Measurements from ENCODE around the gene MRPS7.

DNA sequence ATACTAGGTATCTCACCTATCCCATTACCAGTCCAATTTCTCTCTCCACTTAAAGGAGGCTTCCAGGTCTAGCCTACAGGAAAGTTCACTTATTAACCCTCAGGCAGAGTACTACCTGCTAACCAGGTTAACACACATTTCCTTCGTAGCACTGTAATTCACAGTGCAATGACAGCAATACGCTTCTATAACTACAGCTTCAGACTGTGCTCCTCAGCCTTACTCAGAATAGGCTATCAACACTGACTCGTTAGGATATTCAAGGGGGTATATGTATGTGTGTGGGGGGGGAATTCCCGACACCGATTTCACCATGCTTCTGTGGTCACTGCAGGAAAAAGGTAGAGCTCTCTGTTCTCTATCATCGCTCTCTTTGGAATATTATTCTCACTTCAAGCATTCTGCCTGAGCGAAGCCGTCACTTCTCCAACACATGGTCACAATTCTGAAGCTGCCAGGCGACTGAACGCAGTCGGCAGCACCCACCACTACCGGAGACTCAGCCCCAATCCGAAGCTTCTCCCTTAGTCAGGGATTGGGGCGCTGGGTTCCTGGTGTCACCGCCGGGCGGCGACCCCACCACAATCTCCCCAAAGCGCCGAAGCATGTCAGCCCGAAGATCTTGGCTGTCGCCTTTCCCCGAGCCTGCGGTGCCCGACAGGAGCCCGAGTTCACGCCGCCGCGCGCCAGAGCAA is 891 bp upstream of the MRPS7 start:
- TF ChIP-seq OSR2 (tag by site-specific recombination; IDR thresholded peaks at IDR 0.05) (no peak), ZNF138 (tag by site-specific recombination; IDR thresholded peaks at IDR 0.05; ENCODE audit: borderline replicate concordance) (no peak), ZNF239 (tag by site-specific recombination; IDR thresholded peaks at IDR 0.05) (no peak), ZNF274 (IDR thresholded peaks at IDR 0.05; ENCODE audit: low read length) (no peak), ZNF274 (tag by site-specific recombination; IDR thresholded peaks at IDR 0.05; ENCODE audit: borderline replicate concordance) (no peak), ZBTB21 (tag by site-specific recombination; IDR thresholded peaks at IDR 0.05) (no peak), ZSCAN30 (tag by site-specific recombination; IDR thresholded peaks at IDR 0.05) (no peak), SALL2 (tag by site-specific recombination; IDR thresholded peaks at IDR 0.05; ENCODE audit: borderline replicate concordance) (no peak), GLI4 (tag by site-specific recombination; IDR thresholded peaks at IDR 0.05) (no peak), YY1 (tag by site-specific recombination; IDR thresholded peaks at IDR 0.05) (no peak)
- TF ChIP-seq, protein P1, sequence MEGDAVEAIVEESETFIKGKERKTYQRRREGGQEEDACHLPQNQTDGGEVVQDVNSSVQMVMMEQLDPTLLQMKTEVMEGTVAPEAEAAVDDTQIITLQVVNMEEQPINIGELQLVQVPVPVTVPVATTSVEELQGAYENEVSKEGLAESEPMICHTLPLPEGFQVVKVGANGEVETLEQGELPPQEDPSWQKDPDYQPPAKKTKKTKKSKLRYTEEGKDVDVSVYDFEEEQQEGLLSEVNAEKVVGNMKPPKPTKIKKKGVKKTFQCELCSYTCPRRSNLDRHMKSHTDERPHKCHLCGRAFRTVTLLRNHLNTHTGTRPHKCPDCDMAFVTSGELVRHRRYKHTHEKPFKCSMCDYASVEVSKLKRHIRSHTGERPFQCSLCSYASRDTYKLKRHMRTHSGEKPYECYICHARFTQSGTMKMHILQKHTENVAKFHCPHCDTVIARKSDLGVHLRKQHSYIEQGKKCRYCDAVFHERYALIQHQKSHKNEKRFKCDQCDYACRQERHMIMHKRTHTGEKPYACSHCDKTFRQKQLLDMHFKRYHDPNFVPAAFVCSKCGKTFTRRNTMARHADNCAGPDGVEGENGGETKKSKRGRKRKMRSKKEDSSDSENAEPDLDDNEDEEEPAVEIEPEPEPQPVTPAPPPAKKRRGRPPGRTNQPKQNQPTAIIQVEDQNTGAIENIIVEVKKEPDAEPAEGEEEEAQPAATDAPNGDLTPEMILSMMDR (tag by site-specific recombination; IDR thresholded peaks at IDR 0.05), result 0 out of 2 replicates have a peak, but pooled peaks have one; percentile 50
- TF ChIP-seq, protein P2, sequence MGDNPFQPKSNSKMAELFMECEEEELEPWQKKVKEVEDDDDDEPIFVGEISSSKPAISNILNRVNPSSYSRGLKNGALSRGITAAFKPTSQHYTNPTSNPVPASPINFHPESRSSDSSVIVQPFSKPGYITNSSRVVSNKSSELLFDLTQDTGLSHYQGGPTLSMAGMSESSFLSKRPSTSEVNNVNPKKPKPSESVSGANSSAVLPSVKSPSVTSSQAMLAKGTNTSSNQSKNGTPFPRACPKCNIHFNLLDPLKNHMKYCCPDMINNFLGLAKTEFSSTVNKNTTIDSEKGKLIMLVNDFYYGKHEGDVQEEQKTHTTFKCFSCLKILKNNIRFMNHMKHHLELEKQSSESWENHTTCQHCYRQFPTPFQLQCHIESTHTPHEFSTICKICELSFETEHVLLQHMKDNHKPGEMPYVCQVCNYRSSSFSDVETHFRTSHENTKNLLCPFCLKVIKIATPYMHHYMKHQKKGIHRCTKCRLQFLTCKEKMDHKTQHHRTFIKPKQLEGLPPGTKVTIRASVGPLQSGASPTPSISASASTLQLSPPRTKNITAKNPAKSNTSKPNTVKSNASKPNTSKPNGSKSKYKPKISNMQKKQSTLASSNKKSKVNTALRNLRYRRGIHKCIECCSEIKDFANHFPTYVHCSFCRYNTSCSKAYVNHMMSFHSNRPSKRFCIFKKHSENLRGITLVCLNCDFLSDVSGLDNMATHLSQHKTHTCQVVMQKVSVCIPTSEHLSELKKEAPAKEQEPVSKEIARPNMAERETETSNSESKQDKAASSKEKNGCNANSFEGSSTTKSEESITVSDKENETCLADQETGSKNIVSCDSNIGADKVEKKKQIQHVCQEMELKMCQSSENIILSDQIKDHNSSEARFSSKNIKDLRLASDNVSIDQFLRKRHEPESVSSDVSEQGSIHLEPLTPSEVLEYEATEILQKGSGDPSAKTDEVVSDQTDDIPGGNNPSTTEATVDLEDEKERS (tag by site-specific recombination; IDR thresholded peaks at IDR 0.05), result no peak
- TF ChIP-seq, protein P3, sequence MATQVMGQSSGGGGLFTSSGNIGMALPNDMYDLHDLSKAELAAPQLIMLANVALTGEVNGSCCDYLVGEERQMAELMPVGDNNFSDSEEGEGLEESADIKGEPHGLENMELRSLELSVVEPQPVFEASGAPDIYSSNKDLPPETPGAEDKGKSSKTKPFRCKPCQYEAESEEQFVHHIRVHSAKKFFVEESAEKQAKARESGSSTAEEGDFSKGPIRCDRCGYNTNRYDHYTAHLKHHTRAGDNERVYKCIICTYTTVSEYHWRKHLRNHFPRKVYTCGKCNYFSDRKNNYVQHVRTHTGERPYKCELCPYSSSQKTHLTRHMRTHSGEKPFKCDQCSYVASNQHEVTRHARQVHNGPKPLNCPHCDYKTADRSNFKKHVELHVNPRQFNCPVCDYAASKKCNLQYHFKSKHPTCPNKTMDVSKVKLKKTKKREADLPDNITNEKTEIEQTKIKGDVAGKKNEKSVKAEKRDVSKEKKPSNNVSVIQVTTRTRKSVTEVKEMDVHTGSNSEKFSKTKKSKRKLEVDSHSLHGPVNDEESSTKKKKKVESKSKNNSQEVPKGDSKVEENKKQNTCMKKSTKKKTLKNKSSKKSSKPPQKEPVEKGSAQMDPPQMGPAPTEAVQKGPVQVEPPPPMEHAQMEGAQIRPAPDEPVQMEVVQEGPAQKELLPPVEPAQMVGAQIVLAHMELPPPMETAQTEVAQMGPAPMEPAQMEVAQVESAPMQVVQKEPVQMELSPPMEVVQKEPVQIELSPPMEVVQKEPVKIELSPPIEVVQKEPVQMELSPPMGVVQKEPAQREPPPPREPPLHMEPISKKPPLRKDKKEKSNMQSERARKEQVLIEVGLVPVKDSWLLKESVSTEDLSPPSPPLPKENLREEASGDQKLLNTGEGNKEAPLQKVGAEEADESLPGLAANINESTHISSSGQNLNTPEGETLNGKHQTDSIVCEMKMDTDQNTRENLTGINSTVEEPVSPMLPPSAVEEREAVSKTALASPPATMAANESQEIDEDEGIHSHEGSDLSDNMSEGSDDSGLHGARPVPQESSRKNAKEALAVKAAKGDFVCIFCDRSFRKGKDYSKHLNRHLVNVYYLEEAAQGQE (tag by site-specific recombination; IDR thresholded peaks at IDR 0.05), result no peak

Data from HEK293 (cell line).